Heart left ventricle (tissue), 16 donors: ENCODE results near the gene RFTN2. TPM values are rescaled to one million over a fixed set of nuclear protein-coding genes. Genes with fewer than 3 reads are reported as not detected.

Source experiments
- ATAC-seq, 4 donors: fragments of 200-7000 bp; cut with Tn5 transposase; one replicate each; pipeline ENCODE4 v1.9.1; 2020 to 2022; ENCODE audit warnings: moderate library complexity in 4 of 4, mild to moderate bottlenecking in 3 of 4, moderate number of reproducible peaks in 1 of 4
- DNase-seq, 5 donors: peaks; one replicate each; pipeline ENCODE4 v3.0.0-alpha.2; 2020
- H3K27ac ChIP-seq, 12 donors: fragments of 200-600 bp; sonication (generic) in 4 of 12; one replicate each; pipeline versions ENCODE4 v1.5.0 to v1.8.0; 2016 to 2022; ENCODE audit warnings: mild to moderate bottlenecking in 2 of 12
- H3K27me3 ChIP-seq, 9 donors: fragments of 200-600 bp; sonication (generic) in 2 of 9; one replicate each; pipeline versions ENCODE4 v1.5.1 to v1.8.0; 2016 to 2022; ENCODE audit warnings: mild to moderate bottlenecking in 3 of 9
- H3K36me3 ChIP-seq, 9 donors: fragments of 200-600 bp; sonication (generic) in 2 of 9; one replicate each; pipeline versions ENCODE4 v1.5.0 to v1.8.0; 2018 to 2022; ENCODE audit warnings: mild to moderate bottlenecking in 2 of 9
- H3K4me1 ChIP-seq, 12 donors: fragments of 200-600 bp; sonication (generic) in 4 of 12; one replicate each; pipeline versions ENCODE4 v1.5.0 to v1.8.0; 2016 to 2022; ENCODE audit warnings: mild to moderate bottlenecking in 3 of 12
- H3K4me3 ChIP-seq, 12 donors: fragments of 200-600 bp; sonication (generic) in 4 of 12; one replicate each; pipeline versions ENCODE4 v1.5.0 to v1.8.0; 2017 to 2022; ENCODE audit warnings: mild to moderate bottlenecking in 9 of 12, moderate library complexity in 4 of 12
- H3K9me3 ChIP-seq, 12 donors: fragments of 200-600 bp; sonication (generic) in 4 of 12; one replicate each; pipeline versions ENCODE4 v1.5.0 to v1.8.0; 2016 to 2022; ENCODE audit warnings: mild to moderate bottlenecking in 1 of 12
- POLR2A ChIP-seq, 2 donors: fragments of 450-650 bp; IDR thresholded peaks; one replicate each; pipeline ENCODE4 v1.6.1; 2017; ENCODE audit warnings: antibody characterized with exemption in 2 of 2, mild to moderate bottlenecking in 2 of 2, moderate library complexity in 2 of 2
- WGBS, 4 donors: extraction: QIAGEN DNeasy Blood & Tissue Kit in 2 of 4; methylation state at CpG; one replicate each; pipeline versions ENCODE4 v1.1.5 to v1.1.7; 2013 to 2018; 5-methylcytosine and 5-hydroxymethylcytosine counted together
- intact Hi-C, 10 donors: fragments of 100-400 bp; cut with DNase I; formaldehyde crosslinking; loops; one replicate each; pipeline versions ENCODE4 v1.11.1 to v1.14.2; 2022
- long read RNA-seq, 3 donors: library from polyadenylated mRNA; unstranded; transcript quantifications; one replicate each; pipeline ENCODE4 v2.0.0, GENCODE V29; 2020 to 2021
- polyA plus RNA-seq, 2 donors: library from polyadenylated mRNA; stranded (reverse); fragments of 200-250 nt; gene quantifications; one replicate each; pipeline ENCODE4 v1.2.3, GENCODE V29; 2013
- total RNA-seq, 9 donors: library from RNA; depleted of rRNA in 2 of 9; stranded (reverse); fragments of >200 nt in 2 of 9; fragmentation: NEBNext Ultra II Directional in 3 of 9; extraction: Animal tissue kit (Norgen Biotek cat#: 25700) in 3 of 9; gene quantifications; one replicate each; pipeline versions ENCODE4 v1.1.0 to v1.2.4, GENCODE V29; 2016 to 2023
- TF ChIP-seq, protein P1 (sequence below), 12 donors: fragments of 200-600 bp; sonication (generic) in 4 of 12; IDR thresholded peaks; one replicate each; pipeline versions ENCODE4 v1.5.0 to v1.8.0; 2018 to 2022; ENCODE audit warnings: antibody characterized with exemption in 12 of 12, mild to moderate bottlenecking in 5 of 12
- donor health status: ischemic (EF 13 %, LVEDD 7.1; RV severe dilation, severe dysfunction).
- donor health status: healthy with polysubstance abuse.
- donor health status: DM: no; HTN: yes; CAD: no.
- donor health status: DM: no; HTN: no; CAD: no.
- donor health status: ischemic (EF 25% LVEDD 6.9; RV normal size, moderate dysfunction).
- donor health status: ischemic (EF 25% LVEDD 5.7; RV mildly dilated, moderate dysfunction).
- donor health status: healthy.
- donor health status: DM: yes; HTN: yes; CAD: no.
- donor health status: ischemic (EF 35%, LVEDD 5.7; RV mildly dilated, moderate dysfunction).
- donor health status: nonischemic (EF 11% LVEDD 7.7; RV severe dilation, severe dysfunction).
- donor health status: DM: yes; HTN: yes; CAD: no.
- donor health status: PGD.
- donor health status: ischemic (EF 29% LVEDD 5.4; RV normal size, mild dysfunction).
- donor health status: nonischemic (EF 23%, LVEDD 6.1; RV moderate dilation, normal function).

The RFTN2 gene, protein sequence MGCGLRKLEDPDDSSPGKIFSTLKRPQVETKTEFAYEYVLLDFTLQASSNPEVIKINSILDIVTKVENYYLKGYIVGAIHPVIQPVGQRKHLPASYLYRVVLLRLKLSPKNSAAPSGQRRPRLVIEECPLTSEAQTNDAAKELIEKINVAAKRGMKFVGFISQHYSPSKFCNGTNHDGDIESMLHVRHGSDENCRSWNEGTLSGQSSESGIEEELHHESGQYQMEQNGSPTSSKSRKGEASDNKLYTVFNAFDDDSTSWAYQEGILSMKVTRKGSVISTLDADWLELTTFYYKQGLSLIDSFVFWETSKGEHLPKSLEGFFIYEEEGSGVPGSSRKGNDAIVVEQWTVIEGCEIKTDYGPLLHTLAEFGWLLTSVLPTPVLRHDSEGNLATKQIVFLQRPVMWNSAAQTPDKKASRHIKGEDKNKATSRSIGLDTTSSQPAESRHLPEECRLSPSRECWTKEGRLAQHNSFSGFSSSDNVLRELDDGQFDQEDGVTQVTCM
- total RNA-seq, result 10 to 100 TPM in 1 of 9 donors, 1 to 10 TPM in 8; 3.2 to 10.1 (median 5.3) TPM
- 1 to 10 TPM; 1.1 to 2.3 TPM for polyA plus RNA-seq
- long read RNA-seq, donor 1, full-length matches to known transcripts, result 1 of 4 reads
- long read RNA-seq, donor 1, partial matches to known transcripts, result 1 of 4 reads
- long read RNA-seq, donor 1, other reads (novel, unspliced or antisense), result 2 of 4 reads
- long read RNA-seq, donor 2, full-length matches to known transcripts, result 1 of 2 reads
- long read RNA-seq, donor 2, partial matches to known transcripts, result 1 of 2 reads
- long read RNA-seq, donor 2, other reads (novel, unspliced or antisense), result 0 of 2 reads
- long read RNA-seq, donor 3, full-length matches to known transcripts, result 2 of 2 reads
- long read RNA-seq, donor 3, partial matches to known transcripts, result 0 of 2 reads
- long read RNA-seq, donor 3, other reads (novel, unspliced or antisense), result 0 of 2 reads

DNA sequence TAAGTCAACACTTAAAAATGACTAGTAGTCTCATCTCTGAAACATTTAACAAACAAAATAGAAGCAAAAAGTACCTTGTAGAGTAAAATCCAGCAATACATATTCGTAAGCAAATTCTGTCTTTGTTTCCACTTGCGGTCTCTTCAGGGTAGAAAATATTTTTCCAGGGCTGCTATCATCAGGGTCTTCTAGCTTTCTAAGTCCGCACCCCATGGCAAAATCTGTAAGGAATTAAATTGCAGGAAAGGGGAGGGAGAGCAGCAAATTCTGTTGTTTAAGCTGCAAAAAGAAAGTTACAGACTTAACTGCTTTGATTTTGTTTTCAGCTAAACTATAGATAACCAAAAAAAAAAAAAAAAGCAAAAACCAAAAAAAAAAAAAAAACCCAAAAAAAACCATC is at the start of gene RFTN2:
TSS of gene RFTN2 (minus strand) at position 342 of the 400 bp plus-strand sequence. CDS start at position 213, 129 bp downstream.
- Histone ChIP-seq H3K9me3 (peaks cover 0 to 3% (median 0%) of the 10 kb centered on the region in 12 donors), H3K27me3 (peaks cover 0 to 3% (median 0%) of the 10 kb centered on the region in 9 donors), H3K4me3 (peak within 1 kb of the TSS; percentile 15 to 60 (median 48)), H3K4me1 (peaks cover 0 to 27% (median 7%) of the 10 kb centered on the region in 12 donors), H3K36me3 (no peaks in the 10 kb centered on the region), H3K27ac (peak within 1 kb of the TSS; percentile 63 to 81 (median 71))
- 37 to 61% (median 43%) methylated on average over 3 of the region's 3 CpGs for WGBS, 4 donors
- ATAC-seq (no peak), DNase-seq (no peak)
- intact Hi-C loops, result no loop called here
- TF ChIP-seq, protein P1, sequence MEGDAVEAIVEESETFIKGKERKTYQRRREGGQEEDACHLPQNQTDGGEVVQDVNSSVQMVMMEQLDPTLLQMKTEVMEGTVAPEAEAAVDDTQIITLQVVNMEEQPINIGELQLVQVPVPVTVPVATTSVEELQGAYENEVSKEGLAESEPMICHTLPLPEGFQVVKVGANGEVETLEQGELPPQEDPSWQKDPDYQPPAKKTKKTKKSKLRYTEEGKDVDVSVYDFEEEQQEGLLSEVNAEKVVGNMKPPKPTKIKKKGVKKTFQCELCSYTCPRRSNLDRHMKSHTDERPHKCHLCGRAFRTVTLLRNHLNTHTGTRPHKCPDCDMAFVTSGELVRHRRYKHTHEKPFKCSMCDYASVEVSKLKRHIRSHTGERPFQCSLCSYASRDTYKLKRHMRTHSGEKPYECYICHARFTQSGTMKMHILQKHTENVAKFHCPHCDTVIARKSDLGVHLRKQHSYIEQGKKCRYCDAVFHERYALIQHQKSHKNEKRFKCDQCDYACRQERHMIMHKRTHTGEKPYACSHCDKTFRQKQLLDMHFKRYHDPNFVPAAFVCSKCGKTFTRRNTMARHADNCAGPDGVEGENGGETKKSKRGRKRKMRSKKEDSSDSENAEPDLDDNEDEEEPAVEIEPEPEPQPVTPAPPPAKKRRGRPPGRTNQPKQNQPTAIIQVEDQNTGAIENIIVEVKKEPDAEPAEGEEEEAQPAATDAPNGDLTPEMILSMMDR (IDR thresholded peaks at IDR 0.05), result no peak
- no peak for TF ChIP-seq POLR2A (IDR thresholded peaks at IDR 0.05)

DNA sequence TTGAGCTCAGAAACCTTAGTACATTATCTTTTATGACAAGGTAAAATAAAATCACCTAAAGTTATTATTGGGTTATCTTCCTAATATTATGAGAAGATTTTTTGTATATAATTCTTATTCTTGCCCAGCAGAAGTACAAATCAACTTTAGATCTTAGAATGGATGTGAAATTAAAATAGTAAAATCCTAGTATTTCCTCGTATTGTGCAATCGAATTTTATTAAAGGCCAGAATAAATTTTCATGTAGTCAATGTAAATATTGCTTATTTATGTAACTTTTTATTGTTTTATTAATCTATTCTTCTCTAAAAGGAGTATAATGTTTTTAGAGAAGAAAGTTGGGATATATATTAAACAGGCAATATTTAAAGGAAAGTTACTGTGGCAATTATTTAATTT is 42.5 kb upstream of the RFTN2 start:
- TF ChIP-seq, protein P1 (IDR thresholded peaks at IDR 0.05), result no peak
- TF ChIP-seq POLR2A (IDR thresholded peaks at IDR 0.05), result no peak
- intact Hi-C loops, result loop anchor here in 1 of 10 donors (10.0 kb wide), 1 partner anchor 577 kb away; no protein-coding TSS in a partner anchor
- WGBS, 4 donors, result 95 to 96% (median 95%) methylated on average over 2 of the region's 2 CpGs

DNA sequence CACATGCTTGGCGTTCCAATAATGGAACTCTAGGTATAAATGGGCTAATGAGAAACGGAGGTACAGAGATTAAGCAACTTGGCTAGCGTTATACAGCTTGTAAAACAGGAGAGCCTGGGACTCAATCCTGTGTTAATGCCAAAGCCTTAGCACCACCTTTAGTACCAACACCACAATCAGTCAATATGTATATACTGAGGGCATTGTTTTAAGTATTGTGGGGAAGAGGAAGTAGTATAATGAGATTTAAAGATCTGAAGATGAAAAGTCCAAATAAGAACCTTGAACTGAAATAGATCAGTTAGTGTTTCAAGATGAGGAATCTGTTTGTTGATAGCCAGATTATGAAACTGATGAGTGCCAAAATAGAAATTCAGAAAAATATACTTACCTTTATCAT is 37.9 kb upstream of the RFTN2 start:
- intact Hi-C loops, result loop anchor here in 1 of 10 donors (10.0 kb wide), 1 partner anchor 582 kb away; no protein-coding TSS in a partner anchor

More for the DNA sequence above, 42.5 kb upstream of the RFTN2 start:
- H3K9me3 ChIP-seq, result no peaks in the 10 kb centered on the region
- DNase-seq, result no peak
- no peak for ATAC-seq
- H3K4me3 ChIP-seq, result no peak overlapping the region
- peaks cover 0 to 3% (median 0%) of the 10 kb centered on the region in 9 donors for H3K36me3 ChIP-seq
- no peak overlapping the region for H3K27ac ChIP-seq
- H3K27me3 ChIP-seq, result no peaks in the 10 kb centered on the region
- H3K4me1 ChIP-seq, result peaks cover 0 to 7% (median 0%) of the 10 kb centered on the region in 12 donors

More for the DNA sequence above, 37.9 kb upstream of the RFTN2 start:
- H3K27ac ChIP-seq, result no peak overlapping the region
- no peak overlapping the region for H3K4me3 ChIP-seq
- no peak for TF ChIP-seq POLR2A (IDR thresholded peaks at IDR 0.05)
- TF ChIP-seq, protein P1 (IDR thresholded peaks at IDR 0.05), result no peak
- no peaks in the 10 kb centered on the region for H3K9me3 ChIP-seq
- H3K27me3 ChIP-seq, result no peaks in the 10 kb centered on the region
- ATAC-seq (no peak), DNase-seq (no peak)
- WGBS, 4 donors, result 95 to 97% (median 95%) methylated on average over 3 of the region's 3 CpGs
- H3K36me3 ChIP-seq, result peaks cover 0 to 17% (median 5%) of the 10 kb centered on the region in 9 donors
- peaks cover 0 to 16% (median 8%) of the 10 kb centered on the region in 12 donors for H3K4me1 ChIP-seq
